KMS-11 (cell line): Measurements from ENCODE around the gene LKAAEAR1.

Source experiments
- H2AFZ ChIP-seq: fragments of 200-600 bp; sonication (generic); 2 replicates; pipeline ENCODE4 v1.6.1; 2016; ENCODE audit warnings: antibody characterized with exemption, mixed run types, low read depth
- H3K27ac ChIP-seq: fragments of 200-600 bp; sonication (generic); 2 replicates; pipeline ENCODE4 v1.6.1; 2016; ENCODE audit warnings: mild to moderate bottlenecking, mixed run types
- H3K27me3 ChIP-seq: fragments of 200-600 bp; sonication (generic); 2 replicates; pipeline ENCODE4 v1.6.1; 2017; ENCODE audit warnings: mild to moderate bottlenecking, low read depth, mixed run types, moderate library complexity; ENCODE audit not compliant: insufficient read depth
- H3K36me3 ChIP-seq: fragments of 200-600 bp; sonication (generic); 2 replicates; pipeline ENCODE4 v1.6.1; 2017; ENCODE audit warnings: mild to moderate bottlenecking, mixed run types; ENCODE audit not compliant: insufficient read depth
- H3K4me1 ChIP-seq: fragments of 200-600 bp; sonication (generic); 2 replicates; pipeline ENCODE4 v1.6.1; 2016; ENCODE audit warnings: mild to moderate bottlenecking, low read depth, mixed run types; ENCODE audit not compliant: poor library complexity, severe bottlenecking
- H3K4me2 ChIP-seq: fragments of 200-600 bp; sonication (generic); 2 replicates; pipeline ENCODE4 v1.7.0; 2016; ENCODE audit warnings: mild to moderate bottlenecking, mixed run types
- H3K4me3 ChIP-seq: fragments of 200-600 bp; sonication (generic); IDR thresholded peaks from 2 replicates; pipeline ENCODE4 v1.6.1; 2017; ENCODE audit warnings: low read depth, low read length, mixed read lengths; ENCODE audit not compliant: insufficient read depth
- H3K79me2 ChIP-seq: fragments of 200-600 bp; sonication (generic); 2 replicates; pipeline ENCODE4 v1.6.1; 2016; ENCODE audit warnings: low read depth, mixed run types; ENCODE audit not compliant: insufficient read depth
- H3K9ac ChIP-seq: fragments of 200-600 bp; sonication (generic); 2 replicates; pipeline ENCODE4 v1.6.1; 2016; ENCODE audit warnings: mild to moderate bottlenecking, mixed run types
- H4K20me1 ChIP-seq: fragments of 200-600 bp; sonication (generic); 2 replicates; pipeline ENCODE4 v1.6.1; 2016; ENCODE audit warnings: mild to moderate bottlenecking, mixed run types; ENCODE audit not compliant: insufficient read depth
- TF ChIP-seq, protein P1 (sequence below): fragments of 200-600 bp; sonication (generic); conservative IDR thresholded peaks from 2 replicates; pipeline ENCODE4 v1.6.1; 2017; ENCODE audit warnings: low read depth, mild to moderate bottlenecking, antibody characterized with exemption, low read length, moderate library complexity, mixed read lengths

LKAAEAR1 gene

DNA sequence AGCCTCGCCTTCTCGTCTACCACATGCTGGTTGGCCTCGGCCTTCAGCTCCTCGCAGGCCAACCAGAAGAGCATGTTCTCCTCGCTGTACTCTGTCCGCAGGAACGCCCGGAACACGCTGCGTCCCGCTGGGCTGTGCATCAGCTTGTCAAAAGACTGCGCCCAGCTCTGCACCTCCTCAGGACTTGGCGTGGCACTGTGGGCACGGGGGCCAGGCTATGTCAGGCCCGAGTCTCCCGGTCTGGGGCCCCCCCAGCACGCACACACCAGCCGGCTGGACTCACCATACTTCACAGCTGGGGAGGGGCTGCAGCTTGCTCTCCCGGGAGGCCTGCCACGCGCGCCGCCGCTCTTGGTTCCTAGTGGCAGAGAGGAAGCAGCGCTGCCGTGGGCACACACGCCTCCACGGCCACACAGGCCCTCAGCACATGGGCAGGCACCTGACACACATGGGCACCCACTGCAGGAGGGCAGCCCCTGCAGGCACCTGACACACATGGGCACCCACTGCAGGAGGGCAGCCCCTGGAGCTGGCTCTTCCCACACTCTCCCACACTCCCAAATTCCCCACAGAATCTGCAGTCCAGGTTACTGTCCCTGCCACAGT is 9.9 kb downstream of the LKAAEAR1 start:
- Histone ChIP-seq H3K4me1 (peaks cover 20% of the 10 kb centered on the region), H3K27me3 (0 out of 2 replicates have a peak, but pooled peaks cover 3% of the 10 kb centered on the region), H3K4me2 (no peak overlapping the region), H3K36me3 (no peaks in the 10 kb centered on the region), H3K9ac (no peak overlapping the region), H2AFZ (no peak overlapping the region), H3K79me2 (no peaks in the 10 kb centered on the region), H3K4me3 (no peak overlapping the region), H3K27ac (no peak overlapping the region), H4K20me1 (no peaks in the 10 kb centered on the region)
- TF ChIP-seq, protein P1, sequence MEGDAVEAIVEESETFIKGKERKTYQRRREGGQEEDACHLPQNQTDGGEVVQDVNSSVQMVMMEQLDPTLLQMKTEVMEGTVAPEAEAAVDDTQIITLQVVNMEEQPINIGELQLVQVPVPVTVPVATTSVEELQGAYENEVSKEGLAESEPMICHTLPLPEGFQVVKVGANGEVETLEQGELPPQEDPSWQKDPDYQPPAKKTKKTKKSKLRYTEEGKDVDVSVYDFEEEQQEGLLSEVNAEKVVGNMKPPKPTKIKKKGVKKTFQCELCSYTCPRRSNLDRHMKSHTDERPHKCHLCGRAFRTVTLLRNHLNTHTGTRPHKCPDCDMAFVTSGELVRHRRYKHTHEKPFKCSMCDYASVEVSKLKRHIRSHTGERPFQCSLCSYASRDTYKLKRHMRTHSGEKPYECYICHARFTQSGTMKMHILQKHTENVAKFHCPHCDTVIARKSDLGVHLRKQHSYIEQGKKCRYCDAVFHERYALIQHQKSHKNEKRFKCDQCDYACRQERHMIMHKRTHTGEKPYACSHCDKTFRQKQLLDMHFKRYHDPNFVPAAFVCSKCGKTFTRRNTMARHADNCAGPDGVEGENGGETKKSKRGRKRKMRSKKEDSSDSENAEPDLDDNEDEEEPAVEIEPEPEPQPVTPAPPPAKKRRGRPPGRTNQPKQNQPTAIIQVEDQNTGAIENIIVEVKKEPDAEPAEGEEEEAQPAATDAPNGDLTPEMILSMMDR = no peak

DNA sequence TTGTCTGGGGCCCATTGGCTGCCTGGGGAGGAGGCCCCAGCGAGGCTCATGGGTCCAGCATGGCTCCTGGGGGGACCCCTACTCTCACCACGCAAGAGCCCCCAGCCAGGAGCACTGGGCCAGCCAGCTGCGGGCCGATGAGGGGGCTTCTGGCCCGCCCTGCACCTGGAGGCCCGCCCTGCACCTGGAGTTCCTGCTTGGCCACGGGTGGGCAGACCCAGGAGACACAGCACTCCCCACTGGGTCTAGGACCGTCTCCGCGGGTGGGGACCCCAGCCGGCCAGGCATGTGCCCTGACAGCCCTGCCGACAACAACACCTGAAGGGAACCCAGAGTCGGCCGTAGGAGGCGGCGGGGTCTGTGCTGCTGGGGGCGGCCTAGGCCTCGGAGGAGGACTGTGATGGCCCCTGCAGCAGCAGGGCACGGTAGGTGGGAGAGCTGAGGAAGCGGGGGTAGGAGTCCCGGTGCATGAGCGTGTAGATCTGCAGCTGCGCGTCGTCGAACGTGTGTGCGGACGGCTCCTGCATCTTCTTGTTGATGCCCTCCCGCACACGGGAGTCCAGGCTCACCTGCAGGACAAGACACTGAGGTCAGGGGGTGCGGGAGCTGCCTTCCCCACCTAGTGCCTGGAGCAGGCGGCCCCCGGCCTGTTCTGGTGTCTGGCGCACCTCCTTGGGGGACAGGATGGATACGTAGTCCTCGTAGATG is 10.6 kb downstream of the LKAAEAR1 start:
- no peaks in the 10 kb centered on the region for H3K27me3 ChIP-seq
- no peaks in the 10 kb centered on the region for H3K79me2 ChIP-seq
- no peak overlapping the region for H3K4me3 ChIP-seq
- no peak overlapping the region for H2AFZ ChIP-seq
- H4K20me1 ChIP-seq = no peaks in the 10 kb centered on the region
- no peak overlapping the region for H3K27ac ChIP-seq
- H3K4me1 ChIP-seq = peaks cover 17% of the 10 kb centered on the region
- no peak overlapping the region for H3K9ac ChIP-seq
- no peak overlapping the region for H3K4me2 ChIP-seq
- TF ChIP-seq, protein P1 = no peak
- H3K36me3 ChIP-seq = no peaks in the 10 kb centered on the region

DNA sequence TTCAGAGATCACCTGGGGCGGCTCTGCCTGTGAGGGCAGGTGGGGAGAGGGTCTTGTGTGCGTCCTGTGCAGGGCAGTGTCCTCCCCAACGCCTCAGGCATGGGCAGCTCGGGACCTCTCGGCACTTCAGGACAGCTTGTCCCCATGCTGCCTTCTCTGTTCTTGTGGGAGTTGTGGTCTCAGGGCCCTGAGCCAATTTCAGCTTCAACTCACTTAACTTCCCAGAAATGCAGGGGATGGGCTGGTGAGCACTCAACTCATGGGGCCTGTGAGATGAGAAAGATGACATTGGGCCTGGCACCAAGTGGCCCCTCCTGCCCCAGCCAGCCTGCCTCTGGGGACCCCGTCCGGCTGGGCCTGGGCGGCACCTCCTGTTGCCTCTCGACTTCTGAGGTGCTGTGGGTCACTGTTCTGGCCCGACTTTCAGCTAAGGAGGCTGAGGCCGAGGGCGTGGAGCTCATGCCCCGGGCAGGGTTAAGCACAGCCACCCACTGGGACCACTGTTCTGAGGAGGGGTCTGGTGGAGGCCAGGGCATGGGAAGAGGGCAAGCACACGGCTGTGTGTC is 11.6 kb downstream of the LKAAEAR1 start:
- H3K27me3 ChIP-seq = no peaks in the 10 kb centered on the region
- TF ChIP-seq, protein P1 = no peak
- no peak overlapping the region for H3K4me3 ChIP-seq
- H3K27ac ChIP-seq = no peak overlapping the region
- H3K9ac ChIP-seq = no peak overlapping the region
- no peaks in the 10 kb centered on the region for H3K36me3 ChIP-seq
- peaks cover 7% of the 10 kb centered on the region for H3K4me1 ChIP-seq
- H3K4me2 ChIP-seq = no peak overlapping the region
- no peaks in the 10 kb centered on the region for H4K20me1 ChIP-seq
- no peak overlapping the region for H2AFZ ChIP-seq
- no peaks in the 10 kb centered on the region for H3K79me2 ChIP-seq

DNA sequence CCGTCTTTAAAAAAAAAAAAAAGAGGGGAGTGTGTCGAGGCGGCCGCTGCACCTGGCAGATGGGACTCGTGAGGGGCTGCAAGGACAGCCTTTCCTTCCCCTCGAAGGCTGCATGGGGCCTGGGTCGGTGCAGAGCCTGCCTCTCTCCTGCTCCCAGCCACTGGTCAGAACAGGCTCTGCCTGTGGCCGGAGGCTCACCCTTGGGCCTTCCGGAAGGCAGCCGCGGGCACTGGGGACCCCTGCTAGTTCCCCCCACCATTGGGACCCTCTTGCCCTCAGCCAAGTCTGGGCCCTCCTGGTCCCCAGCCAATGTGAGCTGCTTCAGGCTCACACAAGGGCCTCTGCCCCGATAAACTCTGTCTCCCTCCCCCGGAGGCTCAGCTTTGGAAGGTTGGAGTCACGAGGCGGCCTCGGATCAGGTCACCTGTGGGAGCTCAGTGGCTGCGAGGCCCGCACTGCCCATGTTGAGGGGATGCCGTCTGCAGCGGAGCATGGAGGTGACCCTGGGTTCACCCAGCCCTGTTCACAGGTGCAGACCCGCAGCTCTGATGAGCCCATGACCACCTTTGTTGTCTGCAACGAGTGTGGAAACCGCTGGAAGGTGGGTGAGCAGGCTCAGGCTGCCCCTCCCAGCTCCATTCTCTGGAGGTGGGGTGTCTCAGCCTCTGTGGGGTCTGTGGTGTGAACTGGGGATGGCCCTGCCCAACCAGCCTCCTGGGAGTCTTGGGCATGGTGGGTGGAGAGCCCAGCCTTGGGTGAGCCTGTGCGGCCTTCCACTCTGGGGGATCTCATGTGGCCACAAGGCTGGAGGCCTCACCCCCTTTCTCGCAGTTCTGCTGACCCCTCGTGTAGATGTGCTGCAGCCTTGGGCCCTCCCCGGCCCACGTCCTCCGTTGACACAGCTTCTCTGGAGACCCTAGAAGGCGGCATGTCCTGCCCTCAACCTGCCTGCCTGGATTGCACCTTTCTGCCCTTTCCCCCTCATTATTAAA is 12.6 kb downstream of the LKAAEAR1 start:
- Histone ChIP-seq H3K4me2 (no peak overlapping the region), H3K9ac (no peak overlapping the region), H3K27ac (no peak overlapping the region)

More for the DNA sequence above, 12.6 kb downstream of the LKAAEAR1 start:
- Histone ChIP-seq H4K20me1 (no peaks in the 10 kb centered on the region), H3K79me2 (no peaks in the 10 kb centered on the region), H3K36me3 (no peaks in the 10 kb centered on the region), H3K4me3 (no peak overlapping the region), H3K27me3 (no peaks in the 10 kb centered on the region), H3K4me1 (peaks cover 10% of the 10 kb centered on the region), H2AFZ (no peak overlapping the region)
- TF ChIP-seq, protein P1 = no peak
